Measurements from ENCODE around the gene TCF4. TPM values are rescaled to one million over a fixed set of nuclear protein-coding genes. Genes with fewer than 3 reads are reported as not detected.

The TCF4 gene
- total and polyA plus RNA-seq, 7 experiments from 2014 or later, result 0.94 to 21.8 (median 2.6) TPM

DNA sequence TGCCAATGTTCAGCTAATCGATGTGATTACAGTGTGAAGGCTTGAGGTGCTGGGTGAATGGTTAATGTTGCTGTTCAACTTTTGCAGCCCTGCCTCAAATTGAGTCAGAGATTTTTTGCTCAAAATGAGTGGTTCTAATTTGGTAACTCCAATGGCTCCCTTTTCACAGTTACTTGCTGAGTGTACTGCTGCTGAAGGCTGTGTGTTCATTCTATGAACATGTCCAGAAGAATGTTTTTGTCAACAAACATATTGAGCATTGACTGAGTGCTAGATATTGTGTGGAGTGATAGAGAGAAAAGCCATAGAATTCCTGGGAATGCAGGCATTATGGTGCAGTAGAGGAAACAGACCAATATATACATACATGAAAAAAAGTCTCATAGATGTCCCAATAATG, 39.0 kb upstream of the TCF4 start:
- Histone ChIP-seq H3K9me3 (ENCODE audit: control insufficient read depth in 2 of 3, low read length in 3 of 3) (no peaks in the 10 kb centered on the region), H3K4me1 (ENCODE audit: control insufficient read depth in 2 of 2, insufficient read depth in 2 of 2, low read length in 2 of 2) (no peaks in the 10 kb centered on the region), H3K27ac (ENCODE audit: low read depth, low read length) (no peak overlapping the region), H3K36me3 (ENCODE audit: control insufficient read depth in 2 of 3, insufficient read depth in 3 of 3, low read length in 3 of 3) (no peaks in the 10 kb centered on the region), H3K27me3 (ENCODE audit: control insufficient read depth in 2 of 2, insufficient read depth in 2 of 2, low read length in 2 of 2) (no peaks in the 10 kb centered on the region), H3K4me3 (ENCODE audit: low read length) (no peak overlapping the region)
- ChIA-PET CTCF (no interaction called here), POLR2A (no interaction called here)
- ATAC-seq (no peak), DNase-seq (no peak)
- no peak overlapping the region for H3K4me3 Mint-ChIP-seq
- H3K27me3 Mint-ChIP-seq, result peaks cover 0 to 4% (median 0%) of the 10 kb centered on the region in 5 donors
- no peak overlapping the region for H3K27ac Mint-ChIP-seq
- no peaks in the 10 kb centered on the region for H3K36me3 Mint-ChIP-seq
- intact Hi-C loops (cut with micrococcal nuclease), result no loop called here
- no peaks in the 10 kb centered on the region for H3K4me1 Mint-ChIP-seq
- H3K9me3 Mint-ChIP-seq, result peaks cover 0 to 2% (median 0%) of the 10 kb centered on the region in 11 donors

DNA sequence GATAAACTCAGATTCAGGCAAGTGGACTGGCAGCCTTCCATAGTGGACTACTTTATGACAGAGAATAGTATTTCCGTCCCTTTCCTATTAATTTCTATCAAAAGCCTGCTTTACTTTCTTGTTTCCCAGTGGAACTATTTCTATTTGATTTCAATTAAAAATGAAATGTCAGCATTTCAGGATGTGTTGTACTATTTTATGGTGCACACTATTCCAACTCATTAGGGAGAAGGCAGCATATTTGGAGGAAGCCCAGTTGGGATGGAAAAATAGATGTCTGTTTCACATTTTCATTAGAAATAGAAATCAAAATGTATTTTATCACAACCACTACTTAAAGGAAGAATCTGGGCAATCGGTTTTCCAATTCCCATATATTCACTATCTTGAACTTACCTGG, 37.9 kb upstream of the TCF4 start:
- DNase-seq, result no peak
- Mint-ChIP-seq H3K9me3 (peaks cover 0 to 2% (median 0%) of the 10 kb centered on the region in 11 donors), H3K27me3 (peaks cover 0 to 4% (median 0%) of the 10 kb centered on the region in 5 donors)

DNA sequence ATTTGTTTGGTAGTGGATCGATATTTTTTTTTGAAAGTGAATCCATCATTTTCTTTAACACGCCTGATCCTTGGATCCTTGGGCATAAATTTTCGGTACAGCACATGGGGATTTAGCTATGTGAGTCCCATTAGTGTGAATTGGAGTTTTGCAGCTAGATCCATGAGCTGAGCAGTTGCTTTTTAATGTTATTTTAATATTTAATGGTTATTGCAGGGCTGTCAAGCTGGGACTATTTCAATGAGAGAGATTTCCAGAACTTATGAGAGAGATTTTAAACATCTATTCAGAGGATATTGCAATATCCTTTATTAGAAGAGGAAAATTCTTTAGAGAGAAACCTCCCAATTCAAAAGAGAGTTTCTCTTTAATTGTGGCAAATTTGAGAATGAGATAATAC, 35.6 kb upstream of the TCF4 start:
- Mint-ChIP-seq H3K27ac (no peak overlapping the region), H3K9me3 (peaks cover 0 to 6% (median 0%) of the 10 kb centered on the region in 11 donors), H3K4me3 (no peak overlapping the region), H3K36me3 (no peaks in the 10 kb centered on the region), H3K27me3 (peaks cover 0 to 4% (median 4%) of the 10 kb centered on the region in 5 donors), H3K4me1 (no peaks in the 10 kb centered on the region)
- Histone ChIP-seq H3K27ac (ENCODE audit: low read depth, low read length) (no peak overlapping the region), H3K9me3 (ENCODE audit: control insufficient read depth in 2 of 3, low read length in 3 of 3) (no peaks in the 10 kb centered on the region), H3K27me3 (ENCODE audit: control insufficient read depth in 2 of 2, insufficient read depth in 2 of 2, low read length in 2 of 2) (no peaks in the 10 kb centered on the region), H3K4me1 (ENCODE audit: control insufficient read depth in 2 of 2, insufficient read depth in 2 of 2, low read length in 2 of 2) (no peaks in the 10 kb centered on the region), H3K36me3 (ENCODE audit: control insufficient read depth in 2 of 3, insufficient read depth in 3 of 3, low read length in 3 of 3) (no peaks in the 10 kb centered on the region), H3K4me3 (ENCODE audit: low read length) (no peak overlapping the region)
- no peak for DNase-seq
- intact Hi-C loops (cut with micrococcal nuclease), result no loop called here
- ATAC-seq, result no peak
- CTCF ChIA-PET, result no interaction called here
- POLR2A ChIA-PET, result no interaction called here

More for the DNA sequence above, 37.9 kb upstream of the TCF4 start:
- CTCF ChIA-PET, result no interaction called here
- H3K4me1 ChIP-seq (ENCODE audit: control insufficient read depth in 2 of 2, insufficient read depth in 2 of 2, low read length in 2 of 2), result no peaks in the 10 kb centered on the region
- ATAC-seq, result no peak
- POLR2A ChIA-PET, result no interaction called here
- H3K27ac ChIP-seq (ENCODE audit: low read depth, low read length), result no peak overlapping the region
- H3K36me3 Mint-ChIP-seq, result no peaks in the 10 kb centered on the region
- H3K27me3 ChIP-seq (ENCODE audit: control insufficient read depth in 2 of 2, insufficient read depth in 2 of 2, low read length in 2 of 2), result no peaks in the 10 kb centered on the region
- H3K27ac Mint-ChIP-seq, result no peak overlapping the region
- H3K4me3 ChIP-seq (ENCODE audit: low read length), result no peak overlapping the region
- H3K36me3 ChIP-seq (ENCODE audit: control insufficient read depth in 2 of 3, insufficient read depth in 3 of 3, low read length in 3 of 3), result no peaks in the 10 kb centered on the region
- no peak overlapping the region for H3K4me3 Mint-ChIP-seq
- intact Hi-C loops (cut with micrococcal nuclease), result no loop called here
- H3K4me1 Mint-ChIP-seq, result no peaks in the 10 kb centered on the region
- H3K9me3 ChIP-seq (ENCODE audit: control insufficient read depth in 2 of 3, low read length in 3 of 3), result no peaks in the 10 kb centered on the region

DNA sequence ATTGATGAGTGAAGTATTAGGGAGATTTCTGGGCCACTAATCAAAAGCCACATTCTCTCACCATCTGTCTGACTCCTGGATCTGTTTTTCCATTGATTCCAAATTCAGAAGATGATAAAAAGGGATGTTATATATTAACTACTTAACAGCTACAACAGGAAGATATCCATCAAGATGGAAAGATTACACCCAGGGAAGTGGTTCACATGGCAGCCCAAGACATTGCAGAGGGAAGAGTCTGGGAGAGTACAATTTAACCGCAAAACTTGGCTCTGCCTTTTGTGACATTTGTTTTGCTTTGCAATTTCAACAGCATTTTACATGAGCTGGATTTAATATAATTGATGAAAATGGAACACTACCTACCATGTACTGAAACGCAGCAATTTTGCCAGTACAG, 22.5 kb upstream of the TCF4 start:
- Mint-ChIP-seq H3K27ac (no peak overlapping the region), H3K9me3 (peaks cover 0 to 8% (median 3%) of the 10 kb centered on the region in 11 donors), H3K4me1 (no peaks in the 10 kb centered on the region), H3K36me3 (no peaks in the 10 kb centered on the region), H3K27me3 (peaks cover 0 to under 1% (median 0%) of the 10 kb centered on the region in 5 donors), H3K4me3 (no peak overlapping the region)
- H3K4me3 ChIP-seq (ENCODE audit: low read length), result no peak overlapping the region
- ATAC-seq (no peak), DNase-seq (no peak)
- no peak overlapping the region for H3K27ac ChIP-seq (ENCODE audit: low read depth, low read length)
- POLR2A ChIA-PET, result no interaction called here
- H3K36me3 ChIP-seq (ENCODE audit: control insufficient read depth in 2 of 3, insufficient read depth in 3 of 3, low read length in 3 of 3), result no peaks in the 10 kb centered on the region
- intact Hi-C loops (cut with micrococcal nuclease), result no loop called here
- no peaks in the 10 kb centered on the region for H3K27me3 ChIP-seq (ENCODE audit: control insufficient read depth in 2 of 2, insufficient read depth in 2 of 2, low read length in 2 of 2)
- no peaks in the 10 kb centered on the region for H3K9me3 ChIP-seq (ENCODE audit: control insufficient read depth in 2 of 3, low read length in 3 of 3)
- no peaks in the 10 kb centered on the region for H3K4me1 ChIP-seq (ENCODE audit: control insufficient read depth in 2 of 2, insufficient read depth in 2 of 2, low read length in 2 of 2)
- CTCF ChIA-PET, result no interaction called here

DNA sequence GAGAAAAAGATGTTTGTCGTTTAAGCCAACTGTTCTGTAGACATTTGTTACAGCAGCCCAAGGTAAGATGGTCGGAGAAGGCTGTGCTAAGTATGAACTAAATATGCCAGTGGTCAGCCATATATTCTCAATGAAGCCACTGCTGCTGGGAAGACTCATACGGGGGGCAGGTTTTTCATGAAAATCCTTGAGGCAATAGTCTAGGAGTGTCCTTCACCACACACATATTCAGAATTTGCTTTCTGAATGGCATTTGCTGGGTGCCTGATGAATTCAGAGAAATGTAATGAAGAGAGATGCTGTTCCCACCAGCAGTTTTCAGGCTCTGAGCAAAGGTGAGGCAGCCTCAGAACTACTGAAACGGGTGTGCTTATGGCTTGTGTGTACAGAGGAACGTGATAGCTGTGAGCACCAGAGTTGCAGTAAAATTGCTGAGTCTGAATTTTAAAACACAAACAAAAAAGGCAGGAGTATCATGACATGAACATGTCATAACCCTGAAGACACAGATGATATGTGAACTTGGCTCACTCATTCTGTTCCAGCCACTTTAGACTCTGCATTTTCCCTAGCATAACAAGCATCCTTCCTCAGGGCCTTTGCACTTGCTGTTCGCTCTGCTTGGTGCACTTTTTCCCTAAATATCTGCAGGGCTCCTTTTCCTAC, 21.3 kb upstream of the TCF4 start:
- H3K4me3 Mint-ChIP-seq, result no peak overlapping the region
- peaks cover 0 to 7% (median 0%) of the 10 kb centered on the region in 11 donors for H3K9me3 Mint-ChIP-seq
- no peaks in the 10 kb centered on the region for H3K36me3 ChIP-seq (ENCODE audit: control insufficient read depth in 2 of 3, insufficient read depth in 3 of 3, low read length in 3 of 3)

GRCh38 chr18:55608497-55608896, 20.5 kb upstream of the TCF4 start:
- ATAC-seq (no peak), DNase-seq (no peak)
- peaks cover 0 to 6% (median 0%) of the 10 kb centered on the region in 11 donors for H3K9me3 Mint-ChIP-seq
- peaks cover 0 to 5% (median 0%) of the 10 kb centered on the region in 5 donors for H3K27me3 Mint-ChIP-seq
- intact Hi-C loops (cut with micrococcal nuclease), result no loop called here
- ChIA-PET CTCF (no interaction called here), POLR2A (no interaction called here)
- no peak overlapping the region for H3K4me3 Mint-ChIP-seq
- Histone ChIP-seq H3K4me3 (ENCODE audit: low read length) (no peak overlapping the region), H3K4me1 (ENCODE audit: control insufficient read depth in 2 of 2, insufficient read depth in 2 of 2, low read length in 2 of 2) (no peaks in the 10 kb centered on the region), H3K36me3 (ENCODE audit: control insufficient read depth in 2 of 3, insufficient read depth in 3 of 3, low read length in 3 of 3) (no peaks in the 10 kb centered on the region), H3K9me3 (ENCODE audit: control insufficient read depth in 2 of 3, low read length in 3 of 3) (no peaks in the 10 kb centered on the region), H3K27me3 (ENCODE audit: control insufficient read depth in 2 of 2, insufficient read depth in 2 of 2, low read length in 2 of 2) (no peaks in the 10 kb centered on the region), H3K27ac (ENCODE audit: low read depth, low read length) (no peak overlapping the region)
- H3K4me1 Mint-ChIP-seq, result no peaks in the 10 kb centered on the region
- H3K27ac Mint-ChIP-seq, result no peak overlapping the region
- no peaks in the 10 kb centered on the region for H3K36me3 Mint-ChIP-seq

More for the DNA sequence above, 21.3 kb upstream of the TCF4 start:
- Mint-ChIP-seq H3K4me1 (no peaks in the 10 kb centered on the region), H3K27me3 (peaks cover 0 to 5% (median 0%) of the 10 kb centered on the region in 5 donors), H3K27ac (no peak overlapping the region), H3K36me3 (no peaks in the 10 kb centered on the region)
- Histone ChIP-seq H3K27ac (ENCODE audit: low read depth, low read length) (no peak overlapping the region), H3K4me3 (ENCODE audit: low read length) (no peak overlapping the region), H3K4me1 (ENCODE audit: control insufficient read depth in 2 of 2, insufficient read depth in 2 of 2, low read length in 2 of 2) (no peaks in the 10 kb centered on the region), H3K27me3 (ENCODE audit: control insufficient read depth in 2 of 2, insufficient read depth in 2 of 2, low read length in 2 of 2) (no peaks in the 10 kb centered on the region), H3K9me3 (ENCODE audit: control insufficient read depth in 2 of 3, low read length in 3 of 3) (no peaks in the 10 kb centered on the region)
- POLR2A ChIA-PET, result no interaction called here
- intact Hi-C loops (cut with micrococcal nuclease), result no loop called here
- ATAC-seq (no peak), DNase-seq (no peak)
- CTCF ChIA-PET, result no interaction called here

DNA sequence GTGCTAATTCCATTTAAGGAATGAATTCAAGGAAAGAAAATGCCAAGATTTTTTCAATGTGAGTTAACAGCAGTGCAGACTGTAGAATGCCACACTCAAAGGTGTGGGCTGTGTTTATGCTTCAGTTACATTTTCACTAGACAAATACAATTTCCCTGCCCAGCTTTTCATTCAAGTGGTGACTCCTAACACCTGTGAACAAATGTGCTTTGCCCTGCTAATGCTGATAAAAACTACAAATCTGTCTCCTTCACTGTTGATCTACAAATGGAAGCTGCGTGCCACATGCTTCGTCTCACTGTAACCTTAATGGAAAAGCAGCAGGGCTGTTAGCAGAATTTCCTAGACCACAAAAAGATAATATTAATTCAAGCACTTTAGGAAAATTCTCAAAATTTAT, 19.8 kb upstream of the TCF4 start:
- no peak overlapping the region for H3K4me3 Mint-ChIP-seq
- intact Hi-C loops (cut with micrococcal nuclease), result no loop called here

More for the DNA sequence above, 19.8 kb upstream of the TCF4 start:
- Mint-ChIP-seq H3K27me3 (peaks cover 0 to 5% (median 0%) of the 10 kb centered on the region in 5 donors), H3K27ac (no peak overlapping the region), H3K9me3 (peaks cover 0 to 5% (median 0%) of the 10 kb centered on the region in 11 donors), H3K4me1 (no peaks in the 10 kb centered on the region), H3K36me3 (no peaks in the 10 kb centered on the region)
- ChIA-PET POLR2A (no interaction called here), CTCF (no interaction called here)
- Histone ChIP-seq H3K9me3 (ENCODE audit: control insufficient read depth in 2 of 3, low read length in 3 of 3) (no peaks in the 10 kb centered on the region), H3K4me3 (ENCODE audit: low read length) (no peak overlapping the region), H3K36me3 (ENCODE audit: control insufficient read depth in 2 of 3, insufficient read depth in 3 of 3, low read length in 3 of 3) (no peaks in the 10 kb centered on the region), H3K27me3 (ENCODE audit: control insufficient read depth in 2 of 2, insufficient read depth in 2 of 2, low read length in 2 of 2) (no peaks in the 10 kb centered on the region), H3K27ac (ENCODE audit: low read depth, low read length) (no peak overlapping the region), H3K4me1 (ENCODE audit: control insufficient read depth in 2 of 2, insufficient read depth in 2 of 2, low read length in 2 of 2) (no peaks in the 10 kb centered on the region)
- DNase-seq (no peak), ATAC-seq (no peak)

All from naive thymus-derived CD4-positive, alpha-beta T cell (primary cell).